K562 (cell line): ENCODE data around the gene IL6R.

Experiments
- MYNN ChIP-seq, 2 experiments: sonication (generic); formaldehyde crosslinking in 1 of 2; IDR thresholded peaks; 2 replicates each; pipeline versions ENCODE4 v1.5.0 to v1.6.1; 2016 to 2020; ENCODE audit warnings: antibody characterized with exemption in 1 of 2, missing genetic modification reagents in 1 of 2
- ZNF589 ChIP-seq: fragments of 200-800 bp; sonication (Bioruptor generic); IDR thresholded peaks from 2 replicates; pipeline ENCODE4 v1.6.1; 2016; ENCODE audit warnings: low read depth, missing genetic modification characterization, missing compliant biosample characterization
- TF ChIP-seq, protein P1 (sequence below): fragments of 450-650 bp; IDR thresholded peaks from 2 replicates; pipeline ENCODE4 v1.6.1; 2018; ENCODE audit warnings: mild to moderate bottlenecking, low read depth; ENCODE audit not compliant: partially characterized antibody

DNA sequence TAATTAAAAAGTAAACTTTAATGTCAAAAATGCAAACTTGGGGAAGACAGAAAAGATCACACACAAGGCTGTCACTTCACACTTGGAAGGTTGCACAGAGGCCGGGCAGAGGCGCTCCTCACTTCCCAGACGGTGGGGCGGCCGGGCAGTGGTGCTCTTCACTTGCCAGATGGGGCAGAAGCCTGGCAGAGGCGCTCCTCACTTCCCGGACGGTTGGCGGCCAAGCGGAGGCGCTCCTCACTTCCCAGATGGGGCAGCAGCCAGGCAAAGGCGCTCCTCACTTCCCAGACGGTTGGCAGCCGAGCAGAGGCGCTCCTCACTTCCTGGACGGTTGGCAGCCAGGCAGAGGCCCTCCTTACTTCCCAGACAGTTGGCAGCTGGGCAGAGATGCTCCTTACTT is 25.8 kb upstream of the IL6R start:
- no peak for TF ChIP-seq MYNN (IDR thresholded peaks at IDR 0.05)
- no peak for TF ChIP-seq MYNN (CRISPR knock-in tag; IDR thresholded peaks at IDR 0.05)
- TF ChIP-seq, protein P1, sequence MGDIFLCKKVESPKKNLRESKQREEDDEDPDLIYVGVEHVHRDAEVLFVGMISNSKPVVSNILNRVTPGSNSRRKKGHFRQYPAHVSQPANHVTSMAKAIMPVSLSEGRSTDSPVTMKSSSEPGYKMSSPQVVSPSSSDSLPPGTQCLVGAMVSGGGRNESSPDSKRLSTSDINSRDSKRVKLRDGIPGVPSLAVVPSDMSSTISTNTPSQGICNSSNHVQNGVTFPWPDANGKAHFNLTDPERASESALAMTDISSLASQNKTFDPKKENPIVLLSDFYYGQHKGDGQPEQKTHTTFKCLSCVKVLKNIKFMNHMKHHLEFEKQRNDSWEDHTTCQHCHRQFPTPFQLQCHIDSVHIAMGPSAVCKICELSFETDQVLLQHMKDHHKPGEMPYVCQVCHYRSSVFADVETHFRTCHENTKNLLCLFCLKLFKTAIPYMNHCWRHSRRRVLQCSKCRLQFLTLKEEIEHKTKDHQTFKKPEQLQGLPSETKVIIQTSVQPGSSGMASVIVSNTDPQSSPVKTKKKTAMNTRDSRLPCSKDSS, result no peak
- no peak for TF ChIP-seq ZNF589 (CRISPR knock-in tag)
